Hematopoietic multipotent progenitor cell (in vitro differentiated cells): ENCODE measurements around the gene EIF1. TPM values are rescaled to one million over a fixed set of nuclear protein-coding genes. Genes with fewer than 3 reads are reported as not detected.
"Not testable (repeated sequence)": the region's sequence is repeated elsewhere in the genome, so short reads cannot be mapped to it uniquely, and the experiment has no call there.

Source experiments
- DNase-seq, 3 donors: peaks; one replicate each; pipeline ENCODE4 v3.0.0-alpha.2; 2011 to 2015; ENCODE audit warnings: low read depth in 2 of 3, low spot score in 2 of 3
- total RNA-seq: library from RNA; depleted of rRNA; stranded (reverse); fragments of >200 nt; gene quantifications from one replicate; pipeline ENCODE4 v1.2.3, GENCODE V29; 2012

EIF1 gene
- total RNA-seq, 1 donor: 201 TPM

DNA sequence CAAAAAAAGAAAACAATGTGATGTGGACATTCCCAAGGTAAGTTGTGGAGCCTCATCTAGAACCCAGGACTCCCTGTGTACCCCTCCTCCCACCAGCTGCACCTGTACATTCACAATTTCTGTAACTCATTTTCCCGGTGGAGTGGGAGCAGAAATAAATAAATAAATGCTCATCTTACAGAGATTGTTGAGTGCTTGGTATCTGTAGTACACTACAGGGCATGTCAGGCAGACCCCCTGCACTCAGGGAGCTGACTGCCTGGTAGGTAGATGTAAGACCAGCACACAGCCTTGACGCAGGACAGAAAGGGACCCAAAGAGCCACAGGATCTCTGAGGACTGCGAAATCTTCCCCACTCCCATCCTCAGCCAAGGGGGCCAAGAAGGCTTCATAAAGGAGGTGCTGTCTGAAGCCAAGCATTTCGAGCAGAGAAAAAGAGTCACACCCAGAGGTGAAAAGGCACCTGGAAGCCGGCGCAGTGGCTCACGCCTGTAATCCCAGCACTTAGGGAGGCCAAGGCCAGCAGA lies 6.5 kb downstream of the EIF1 start:
- DNase-seq: no peak

DNA sequence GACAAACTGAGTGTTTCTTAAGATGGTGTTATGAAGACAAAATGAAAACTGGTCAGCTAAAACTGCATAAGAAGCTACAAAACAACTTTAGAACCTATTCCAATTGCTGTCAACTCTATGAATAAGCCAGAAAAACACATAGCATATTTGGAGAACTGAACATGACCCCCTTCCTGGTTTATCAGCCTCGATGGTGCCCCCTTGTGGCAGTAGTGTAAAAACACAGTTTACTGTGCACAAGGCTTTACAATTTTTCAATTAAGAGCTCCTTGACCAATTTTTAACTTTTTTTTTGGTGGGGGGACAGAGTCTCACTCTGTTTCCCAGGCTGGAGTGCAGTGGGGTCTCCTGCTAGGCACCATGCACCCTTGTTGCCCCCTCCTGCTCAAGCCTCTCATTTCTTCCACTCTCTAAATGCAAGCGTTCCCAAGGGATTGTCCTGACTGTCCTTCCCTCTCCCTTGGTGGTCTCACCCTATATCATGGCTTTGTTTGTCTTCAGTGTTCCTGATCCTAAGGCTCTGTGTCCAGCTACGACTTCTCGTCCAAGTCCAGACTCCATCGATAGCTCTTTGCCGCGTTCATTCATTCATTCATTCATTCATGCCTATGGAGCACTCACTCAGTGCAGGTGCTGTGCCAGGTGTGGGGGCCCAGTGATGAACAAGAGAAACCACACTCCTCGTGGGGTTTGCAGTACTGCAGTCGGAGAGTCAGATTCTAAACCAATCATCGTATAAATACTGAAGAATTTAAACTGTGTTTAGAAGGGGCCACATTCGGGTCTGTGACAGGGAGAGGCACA lies 7.5 kb downstream of the EIF1 start:
- DNase-seq: peak in 2 of 3 donors; percentile 83 to 96

- no peak for DNase-seq
Observed at GRCh38 chr17:41697122-41697962, 8.7 kb downstream of the EIF1 start.

GRCh38 chr17:41700843-41701242 lies 12.2 kb downstream of the EIF1 start:
- DNase-seq: not testable (repeated sequence)

- no peak for DNase-seq
Observed at GRCh38 chr17:41702712-41703111, 14.0 kb downstream of the EIF1 start.

DNA sequence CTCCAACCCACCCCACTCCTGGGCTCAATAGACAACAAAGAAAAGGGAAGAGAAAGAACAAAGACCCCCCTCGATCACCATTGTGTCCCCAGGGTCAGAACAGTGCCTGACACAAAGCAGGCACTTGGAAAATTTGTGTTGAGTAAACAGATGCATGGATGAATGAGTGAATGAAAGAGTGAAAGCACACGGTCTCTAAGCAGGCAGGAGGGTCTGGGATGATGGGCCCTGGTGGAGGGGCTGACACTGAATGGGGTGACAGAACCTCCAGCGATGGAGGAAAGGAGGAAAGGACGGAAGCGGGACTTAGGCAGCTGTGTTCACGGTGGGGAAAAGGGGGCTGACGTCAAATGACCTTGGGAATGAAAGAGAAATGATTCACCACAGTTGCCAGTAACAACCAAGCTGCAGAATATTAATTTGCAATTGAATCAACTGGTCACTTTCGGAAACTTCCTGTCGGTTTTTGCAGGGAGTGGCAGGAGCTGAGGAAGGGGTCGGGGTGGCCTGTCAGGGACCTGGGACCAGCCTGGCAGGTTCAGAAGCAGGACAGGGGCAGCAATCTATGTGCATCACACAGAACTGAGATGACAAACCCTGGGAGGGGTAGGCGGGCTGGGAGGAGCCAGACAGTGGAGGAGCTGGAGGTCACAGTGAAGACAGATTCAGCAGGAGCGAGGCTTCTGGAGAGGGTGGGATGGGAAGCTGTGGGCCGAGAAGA lies 16.7 kb downstream of the EIF1 start:
- DNase-seq: no peak

DNA sequence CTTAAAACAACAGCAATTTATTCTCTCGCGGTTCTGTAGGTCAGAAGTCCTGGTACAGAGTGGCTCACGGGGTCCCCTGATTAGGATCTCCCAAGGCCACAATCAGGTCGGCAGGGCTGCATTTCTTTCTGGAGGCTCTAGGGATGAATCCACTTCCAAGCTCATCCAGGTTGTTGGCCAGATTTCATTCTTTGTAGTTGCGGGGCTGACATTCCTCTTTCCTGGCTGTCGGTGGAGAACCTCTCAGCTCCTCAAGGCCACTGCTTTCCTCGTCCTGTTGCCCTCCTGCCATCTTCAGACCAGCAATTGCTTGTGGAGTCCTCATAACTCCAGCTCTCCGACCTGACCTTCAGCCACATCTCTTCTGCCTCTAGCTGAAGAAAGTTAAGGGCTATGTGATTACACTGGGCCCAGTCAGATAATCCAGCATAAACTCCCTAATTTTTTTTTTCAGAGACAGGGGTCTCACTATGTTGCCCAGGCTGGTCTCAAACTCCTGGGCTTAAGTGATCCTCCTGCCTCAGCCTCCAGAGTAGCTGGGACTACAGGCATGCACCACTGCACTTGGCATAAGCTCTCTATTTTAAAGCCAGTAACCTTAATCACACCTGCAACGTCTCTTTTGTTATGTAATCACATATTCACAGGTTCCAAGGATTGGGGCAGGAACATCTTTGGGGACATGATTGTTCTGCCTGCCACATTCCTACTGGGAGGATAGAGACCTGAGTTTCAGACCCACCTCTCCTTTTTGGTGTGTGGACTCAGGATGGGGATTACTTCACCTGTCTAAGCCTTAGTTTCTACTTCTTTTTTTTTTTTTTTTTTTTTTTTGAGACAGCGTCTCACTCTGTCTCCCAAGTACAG lies 19.4 kb downstream of the EIF1 start:
- DNase-seq: no peak

- peak in 2 of 3 donors; percentile 71 to 87 for DNase-seq
Observed at GRCh38 chr17:41710472-41711090, 21.9 kb downstream of the EIF1 start.

DNA sequence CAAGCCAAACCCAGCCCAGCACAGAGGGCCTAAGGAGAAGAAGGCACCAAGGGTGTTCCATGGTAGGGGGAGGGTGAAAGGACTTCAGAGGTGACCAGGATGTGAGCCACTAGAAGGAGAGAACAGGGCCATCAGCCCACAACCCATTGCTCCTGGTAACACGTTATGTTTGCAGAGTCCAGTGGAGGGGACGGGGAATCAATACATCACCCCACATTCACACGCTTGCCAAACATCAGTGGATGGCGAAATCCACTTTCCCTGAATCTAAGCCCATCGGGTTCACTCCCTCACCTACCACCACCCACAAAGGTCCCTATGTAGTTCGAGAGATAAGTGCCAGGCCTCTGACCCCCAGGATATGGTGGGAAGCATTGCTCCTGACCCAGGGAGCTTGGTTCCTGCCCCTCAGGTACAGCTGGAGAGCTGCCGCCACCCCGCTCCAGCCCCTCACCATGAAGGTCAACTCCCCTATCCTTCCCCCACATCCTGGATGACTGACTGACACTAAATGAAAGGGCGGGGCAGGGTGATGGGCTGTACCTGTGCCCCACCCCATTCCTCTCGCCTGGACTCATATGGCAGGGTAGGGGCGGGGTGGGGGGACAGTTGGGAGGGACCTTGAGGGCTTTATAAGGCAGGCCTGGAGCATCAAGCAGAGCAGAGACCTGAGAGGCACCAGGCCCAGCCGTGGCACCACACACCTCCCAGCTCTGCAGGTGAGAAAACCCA lies 23.1 kb downstream of the EIF1 start, which contains the start of gene GAST:
TSS of gene GAST (plus strand) at position 663 of the 732 bp plus-strand sequence. CDS start 3,106 bp downstream, outside the sequence.
- no peak for DNase-seq

DNA sequence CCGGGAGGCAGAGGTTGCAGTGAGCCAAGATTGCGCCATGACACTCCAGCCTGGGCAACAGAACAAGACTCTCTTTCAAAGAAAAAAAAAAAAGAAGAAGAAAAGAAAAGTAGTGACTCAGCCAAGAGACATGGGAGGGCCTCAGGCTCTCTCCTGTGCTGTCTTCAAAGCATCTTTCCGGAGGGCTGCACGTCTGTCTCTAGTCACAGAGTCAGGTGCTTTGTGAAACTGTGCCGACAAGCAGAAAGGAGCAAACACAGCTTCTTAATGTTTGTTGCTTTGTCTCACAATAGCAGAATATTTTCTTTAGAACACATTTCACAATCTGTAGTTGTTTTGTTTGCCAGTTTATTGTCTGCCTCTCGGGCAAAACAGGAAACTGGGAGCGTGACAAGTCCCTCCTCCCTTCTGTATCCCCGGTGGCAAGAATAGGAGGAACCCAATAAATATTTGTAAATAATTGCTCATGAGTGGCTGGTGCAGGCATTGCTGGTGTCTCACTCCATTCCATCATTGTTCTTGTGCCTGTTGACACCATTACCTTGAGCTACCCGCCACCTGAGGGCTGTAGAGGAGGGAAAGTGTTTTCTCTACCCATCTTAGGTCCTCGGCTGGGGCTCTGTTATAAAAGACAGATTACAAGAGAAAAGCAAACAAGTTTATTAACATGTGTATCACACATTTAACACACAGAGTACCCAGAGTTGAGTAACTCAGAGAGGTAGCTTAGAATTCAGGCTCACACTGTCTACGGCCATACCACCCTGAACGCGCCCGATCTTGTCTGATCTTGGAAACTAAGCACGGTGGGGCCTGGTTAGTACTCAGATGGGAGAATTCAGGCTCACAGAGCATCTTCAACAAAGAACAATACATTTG lies 29.0 kb downstream of the EIF1 start:
- DNase-seq: no peak

GRCh38 chr17:41718287-41718645 lies 29.6 kb downstream of the EIF1 start:
- DNase-seq: no peak

- no peak for DNase-seq
Observed at GRCh38 chr17:41722231-41722630, 33.5 kb downstream of the EIF1 start.

GRCh38 chr17:41723801-41724475 lies 35.3 kb downstream of the EIF1 start:
- DNase-seq: no peak

- no peak for DNase-seq
Observed at GRCh38 chr17:41724476-41725050, 35.9 kb downstream of the EIF1 start.

DNA sequence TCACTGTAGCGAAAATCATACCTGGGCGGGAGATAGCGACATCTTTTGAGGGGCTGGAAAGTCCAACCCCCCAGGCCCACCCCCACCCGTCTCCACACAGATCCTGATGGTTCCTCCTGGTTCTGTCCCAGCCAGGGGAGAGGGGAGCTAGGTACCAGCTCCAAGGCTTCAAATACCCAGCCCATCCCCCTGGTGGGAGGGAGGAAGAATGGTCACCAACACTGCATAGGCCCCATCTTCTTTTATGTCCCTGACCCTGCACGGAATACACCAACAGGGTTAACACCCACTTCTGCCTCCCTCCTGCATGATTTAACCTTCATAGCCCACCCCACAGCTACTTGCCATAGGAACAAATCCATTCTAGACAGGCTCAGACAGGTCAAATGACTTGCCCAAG lies 36.4 kb downstream of the EIF1 start:
- no peak for DNase-seq

DNA sequence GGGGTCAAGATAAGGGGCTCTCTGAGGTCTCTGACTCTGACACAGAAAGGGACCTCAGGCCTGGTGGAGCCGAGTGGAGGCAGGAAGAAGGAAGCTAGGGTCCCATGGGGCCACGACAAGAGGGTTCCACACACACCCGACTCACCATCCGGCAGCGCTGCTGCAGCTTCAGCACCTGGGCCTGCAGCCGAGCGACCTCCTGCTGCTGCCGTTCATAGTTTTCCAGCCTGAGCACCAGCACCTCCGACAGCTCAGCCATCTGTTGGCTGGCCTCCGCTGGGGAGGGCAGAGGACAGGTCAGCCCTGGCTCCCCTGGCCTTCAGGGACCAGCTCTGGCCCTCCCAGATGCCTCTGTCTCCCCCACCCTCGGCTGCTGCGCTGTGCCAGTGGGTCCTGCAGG lies 39.4 kb downstream of the EIF1 start:
- no peak for DNase-seq

DNA sequence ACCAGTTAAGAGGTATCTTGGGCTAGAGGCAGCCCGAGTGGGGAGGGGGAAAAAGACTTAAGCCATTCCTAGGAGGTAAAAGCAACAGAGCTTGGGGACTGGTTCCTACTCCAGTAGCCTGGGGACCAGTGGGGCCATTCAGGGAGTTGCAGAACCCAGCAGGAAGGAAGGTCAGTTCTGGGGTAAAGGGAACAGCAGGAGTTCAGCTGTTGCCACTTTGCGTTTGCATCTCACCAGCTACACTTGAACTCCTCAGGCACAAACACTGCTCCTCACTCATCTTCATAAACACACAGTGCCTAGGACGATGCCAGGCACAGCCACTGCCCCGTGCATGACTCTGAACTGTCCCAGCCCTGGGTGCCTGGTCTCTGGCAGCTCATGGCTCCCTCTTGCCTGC lies 41.8 kb downstream of the EIF1 start:
- no peak for DNase-seq
